ENCODE measurements around the gene PCNX3.

GRCh38 chr11:65642014-65642671, 26.6 kb downstream of the PCNX3 start:
- TF ChIP-seq CTCF (IDR thresholded peaks at IDR 0.05) = no peak
- no peak for TF ChIP-seq POLR2A (IDR thresholded peaks at IDR 0.05)
